ENCODE results near the gene SMTN. TPM values are rescaled to one million over a fixed set of nuclear protein-coding genes. Genes with fewer than 3 reads are reported as not detected.

Gene SMTN
- total RNA-seq, 1 donor from 2014 or later: 133 TPM

- DNase-seq (ENCODE audit: low read depth in 2 of 2): no peak
Observed at GRCh38 chr22:31126869-31127175, 45.7 kb downstream of the SMTN start.

- no peak for DNase-seq (ENCODE audit: low read depth in 2 of 2)
Observed at GRCh38 chr22:31127181-31127772, 46.2 kb downstream of the SMTN start.

- DNase-seq (ENCODE audit: low read depth in 2 of 2): no peak
Observed at GRCh38 chr22:31128156-31128555, 47.0 kb downstream of the SMTN start.

GRCh38 chr22:31130873-31131272, 49.8 kb downstream of the SMTN start:
- no peak for DNase-seq (ENCODE audit: low read depth in 2 of 2)

- no peak for DNase-seq (ENCODE audit: low read depth in 2 of 2)
Observed at GRCh38 chr22:31133911-31134310, 52.8 kb downstream of the SMTN start.

- DNase-seq (ENCODE audit: low read depth in 2 of 2): no peak
Observed at GRCh38 chr22:31134688-31135087, 53.6 kb downstream of the SMTN start.

GRCh38 chr22:31135706-31136105, 54.6 kb downstream of the SMTN start:
- DNase-seq (ENCODE audit: low read depth in 2 of 2): no peak

GRCh38 chr22:31136155-31136554, 55.0 kb downstream of the SMTN start:
- no peak for DNase-seq (ENCODE audit: low read depth in 2 of 2)

GRCh38 chr22:31136711-31137110, 55.6 kb downstream of the SMTN start:
- DNase-seq (ENCODE audit: low read depth in 2 of 2): no peak

GRCh38 chr22:31137721-31138120, 56.6 kb downstream of the SMTN start:
- DNase-seq (ENCODE audit: low read depth in 2 of 2): no peak

- DNase-seq (ENCODE audit: low read depth in 2 of 2): no peak
Observed at GRCh38 chr22:31138126-31138525, 57.0 kb downstream of the SMTN start.

GRCh38 chr22:31139066-31139465, 57.9 kb downstream of the SMTN start:
- DNase-seq (ENCODE audit: low read depth in 2 of 2): no peak

- peak in 1 of 2 donors; percentile 20 for DNase-seq (ENCODE audit: low read depth in 2 of 2)
Observed at GRCh38 chr22:31139866-31140716, 59.0 kb downstream of the SMTN start, which contains the start of gene PLA2G3. PLA2G3 (minus strand) TSS chr22:31140508; CDS start chr22:31140354, 154 bp downstream.

- no peak for DNase-seq (ENCODE audit: low read depth in 2 of 2)
Observed at GRCh38 chr22:31140746-31141145, 59.6 kb downstream of the SMTN start.

GRCh38 chr22:31141551-31141950, 60.4 kb downstream of the SMTN start:
- no peak for DNase-seq (ENCODE audit: low read depth in 2 of 2)

GRCh38 chr22:31142285-31142684, 61.2 kb downstream of the SMTN start:
- DNase-seq (ENCODE audit: low read depth in 2 of 2): no peak

GRCh38 chr22:31143038-31143437, 61.9 kb downstream of the SMTN start:
- no peak for DNase-seq (ENCODE audit: low read depth in 2 of 2)

- no peak for DNase-seq (ENCODE audit: low read depth in 2 of 2)
Observed at GRCh38 chr22:31143537-31143936, 62.4 kb downstream of the SMTN start.

- DNase-seq (ENCODE audit: low read depth in 2 of 2): no peak
Observed at GRCh38 chr22:31144223-31144622, 63.1 kb downstream of the SMTN start.

- peak in 1 of 2 donors; percentile 74 for DNase-seq (ENCODE audit: low read depth in 2 of 2)
Observed at GRCh38 chr22:31148488-31148887, 67.4 kb downstream of the SMTN start.

- DNase-seq (ENCODE audit: low read depth in 2 of 2): peak; percentile 47 to 85
Observed at GRCh38 chr22:31148953-31149627, 68.0 kb downstream of the SMTN start.

- DNase-seq (ENCODE audit: low read depth in 2 of 2): no peak
Observed at GRCh38 chr22:31150615-31151014, 69.5 kb downstream of the SMTN start.

- no peak for DNase-seq (ENCODE audit: low read depth in 2 of 2)
Observed at GRCh38 chr22:31151872-31152271, 70.8 kb downstream of the SMTN start.
